CD4-positive, alpha-beta T cell treated with Interferon gamma for 1 hour (primary cell): ENCODE data around the gene FNDC8.
"Not testable (repeated sequence)": the region's sequence is repeated elsewhere in the genome, so short reads cannot be mapped to it uniquely, and the experiment has no call there.

Source experiments
- DNase-seq: peaks from one replicate; pipeline ENCODE4 v3.0.0-alpha.2; 2020

Gene FNDC8

DNA sequence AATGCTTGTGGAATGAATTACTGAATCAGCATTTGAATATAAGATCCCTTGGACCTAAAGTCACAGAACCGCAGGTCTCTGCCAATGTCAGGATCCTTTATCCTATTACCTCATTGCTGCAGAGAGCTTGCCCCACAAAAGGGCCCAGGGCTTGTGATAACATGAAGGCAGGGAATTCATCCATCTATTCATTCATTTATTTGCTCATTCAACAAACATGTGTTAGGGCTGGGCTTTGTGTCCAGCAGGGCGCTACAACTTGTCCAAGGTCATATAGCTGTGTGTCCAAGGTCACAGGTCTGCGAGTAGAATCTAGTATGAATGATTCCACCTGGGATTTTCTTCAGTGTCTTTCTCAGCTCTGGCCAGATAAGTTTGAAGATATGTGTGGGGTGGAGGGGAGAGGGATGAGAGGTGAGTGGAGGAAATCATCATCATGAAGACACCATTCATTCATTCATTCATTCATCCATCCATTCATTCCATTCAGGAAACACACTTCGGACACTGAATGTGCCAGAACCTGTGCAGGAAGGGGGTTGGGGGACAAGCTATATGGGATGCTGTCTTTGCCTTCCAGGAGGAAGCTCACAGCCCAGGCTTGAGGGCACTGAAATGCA lies 24.9 kb downstream of the FNDC8 start:
- no peak for DNase-seq

DNA sequence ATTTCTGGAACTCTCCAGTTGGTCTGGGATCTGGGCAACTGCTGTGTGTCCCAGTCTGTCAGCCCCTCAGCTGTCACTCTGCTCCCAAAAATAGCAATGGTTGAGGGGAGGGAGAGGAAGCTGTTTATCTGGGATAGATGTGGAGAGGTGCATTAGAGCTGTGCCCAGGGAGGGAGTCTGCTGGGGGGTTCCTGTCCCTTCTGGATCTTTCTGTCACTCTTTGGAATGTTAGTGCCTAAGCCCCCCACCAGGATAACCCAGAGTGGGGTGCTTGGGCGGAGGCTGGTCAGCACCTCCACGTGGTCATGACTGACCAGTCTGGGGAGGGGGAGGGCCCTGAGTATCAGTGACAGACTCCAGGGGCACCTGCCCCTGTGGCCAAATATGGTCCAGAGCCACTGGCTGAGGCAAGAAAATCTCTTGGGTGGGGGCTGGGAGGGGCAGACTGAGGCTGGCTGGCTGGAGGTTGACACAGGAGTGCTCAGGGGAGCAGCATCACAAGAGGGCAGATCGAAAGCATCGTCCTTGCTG lies 26.0 kb downstream of the FNDC8 start, which contains the start of gene UNC45B:
Gene UNC45B (plus strand): TSS at position 443 of the 531 bp plus-strand sequence. CDS start 447 bp downstream, outside the sequence.
- no peak for DNase-seq

- DNase-seq: no peak
These were observed 26.7 kb downstream of the FNDC8 start for GRCh38 chr17:35148144-35148543.

GRCh38 chr17:35149941-35150340 lies 28.5 kb downstream of the FNDC8 start:
- DNase-seq: no peak

- not testable (repeated sequence) for DNase-seq
These were observed 29.7 kb downstream of the FNDC8 start for GRCh38 chr17:35151080-35151479.

GRCh38 chr17:35152421-35153140 lies 31.2 kb downstream of the FNDC8 start:
- no peak for DNase-seq

DNA sequence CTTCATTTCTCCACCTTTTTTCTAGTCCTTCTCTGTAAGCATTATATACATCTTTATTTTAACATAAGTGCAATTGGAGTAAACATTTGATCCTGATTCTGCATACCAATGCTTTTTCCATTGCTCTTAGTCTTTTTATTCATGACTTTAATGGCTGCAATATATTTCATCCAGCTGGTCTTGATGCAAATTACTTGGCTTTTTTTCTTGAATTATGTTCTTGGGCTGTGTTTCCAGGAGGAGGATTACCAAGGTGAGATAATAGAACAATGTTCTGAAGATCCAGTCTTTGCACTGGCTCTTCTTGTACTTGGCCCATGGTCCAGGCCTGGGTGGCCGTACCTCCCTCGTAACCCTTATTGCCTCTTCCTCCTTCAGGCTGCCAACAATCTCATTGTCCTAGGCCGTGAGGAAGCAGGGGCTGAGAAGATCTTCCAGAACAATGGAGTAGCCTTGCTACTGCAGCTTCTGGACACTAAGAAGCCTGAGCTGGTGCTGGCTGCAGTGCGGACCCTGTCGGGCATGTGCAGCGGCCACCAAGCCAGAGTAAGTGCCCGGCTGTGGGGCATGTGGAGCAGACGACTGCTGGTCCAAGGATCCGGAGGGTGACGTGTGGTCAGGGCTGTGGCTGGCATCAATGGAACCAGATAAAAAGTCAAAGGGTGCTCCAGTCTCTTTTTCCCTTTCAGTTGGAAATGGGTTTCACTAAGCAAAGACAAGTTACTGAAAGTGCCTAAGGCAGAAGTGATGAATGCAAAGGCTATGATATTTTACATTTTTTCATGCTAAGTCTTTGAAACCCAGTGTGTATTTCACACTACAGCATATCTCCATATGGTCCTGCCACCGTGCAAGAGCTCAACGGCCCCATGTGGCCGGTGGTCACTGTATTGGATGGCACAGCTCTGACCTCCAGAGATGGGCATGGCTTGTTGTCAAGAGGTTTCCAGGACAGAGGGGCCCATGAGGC lies 33.1 kb downstream of the FNDC8 start:
- DNase-seq: no peak

- DNase-seq: no peak
These were observed 33.8 kb downstream of the FNDC8 start for GRCh38 chr17:35155246-35155645.

DNA sequence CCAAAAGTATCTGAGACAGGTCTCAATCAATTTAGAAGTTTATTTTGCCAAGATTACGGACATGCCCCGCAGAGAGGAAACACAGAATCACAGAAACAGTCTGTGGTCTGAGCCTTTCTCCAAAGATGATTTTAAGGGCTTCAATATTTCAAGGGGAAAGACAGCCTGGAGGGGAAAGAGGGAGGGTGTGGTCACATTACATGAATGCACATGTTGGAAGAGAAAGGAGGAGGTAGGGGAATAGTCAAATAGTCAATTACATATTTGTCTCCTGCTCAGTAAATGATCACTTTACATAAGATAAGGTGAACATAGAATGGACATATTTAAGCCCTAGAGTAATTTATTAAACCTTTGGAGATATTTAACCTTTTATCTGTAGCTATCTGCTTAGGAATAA lies 38.5 kb downstream of the FNDC8 start:
- DNase-seq: no peak

GRCh38 chr17:35160354-35161201 lies 39.2 kb downstream of the FNDC8 start:
- DNase-seq: no peak

DNA sequence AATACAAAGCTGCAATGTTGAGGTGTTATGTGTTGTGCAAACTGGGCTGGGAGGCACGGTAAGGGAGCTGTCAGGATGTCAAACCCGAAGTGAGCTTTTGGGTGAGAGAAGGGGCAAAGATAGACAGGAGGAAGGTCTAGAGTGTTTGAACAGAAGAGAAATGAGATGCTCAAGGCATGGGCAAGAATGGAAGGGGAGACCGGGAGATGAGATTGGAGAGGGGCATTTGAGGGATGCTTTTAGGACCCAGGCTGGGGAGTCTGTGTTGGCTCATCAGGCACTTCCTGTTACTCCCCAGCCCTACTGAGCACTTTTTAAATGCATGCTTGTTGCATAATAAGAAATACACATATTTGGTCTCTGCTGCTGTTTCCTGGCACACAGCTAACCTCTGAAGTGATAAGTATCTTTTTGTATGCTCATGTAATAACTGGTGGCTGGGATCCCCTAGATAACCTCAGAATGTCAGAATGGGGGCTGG lies 39.9 kb downstream of the FNDC8 start:
- DNase-seq: peak; percentile 3

DNA sequence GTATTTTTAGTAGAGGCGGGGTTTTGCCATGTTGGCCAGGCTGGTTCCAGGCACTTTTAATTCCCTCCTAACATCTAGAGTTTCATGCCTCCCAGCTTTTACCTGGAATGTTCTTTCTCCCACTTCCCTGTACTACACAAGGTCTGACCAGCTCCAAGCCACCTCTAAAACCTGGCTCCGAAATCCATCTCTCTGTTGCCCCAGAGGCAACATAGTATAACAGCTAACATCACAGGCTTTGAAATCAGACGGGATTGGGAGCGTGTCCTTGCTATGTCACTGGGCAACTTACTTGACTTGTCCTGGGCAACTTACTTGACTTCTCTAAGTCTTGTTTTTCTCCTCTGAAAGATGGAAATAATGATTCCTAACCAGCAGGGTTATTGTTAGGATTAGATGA lies 41.3 kb downstream of the FNDC8 start:
- no peak for DNase-seq

DNA sequence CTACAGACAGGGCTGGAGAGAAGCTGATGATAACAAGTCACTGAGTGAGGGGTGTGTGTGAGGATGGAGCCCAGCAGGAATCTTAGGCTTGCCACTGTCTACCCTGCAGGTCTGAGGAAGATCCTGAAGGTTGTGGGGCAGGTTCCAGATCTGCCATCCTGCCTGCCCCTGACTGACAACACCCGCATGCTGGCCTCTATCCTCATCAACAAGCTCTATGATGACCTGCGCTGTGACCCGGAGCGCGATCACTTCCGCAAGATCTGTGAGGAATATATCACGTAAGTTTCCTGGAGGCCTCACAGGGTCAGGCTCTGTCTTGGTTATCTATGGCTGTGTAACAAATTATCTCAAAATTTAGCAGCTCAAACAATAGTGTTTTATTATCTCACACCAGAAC lies 42.5 kb downstream of the FNDC8 start:
- no peak for DNase-seq

DNA sequence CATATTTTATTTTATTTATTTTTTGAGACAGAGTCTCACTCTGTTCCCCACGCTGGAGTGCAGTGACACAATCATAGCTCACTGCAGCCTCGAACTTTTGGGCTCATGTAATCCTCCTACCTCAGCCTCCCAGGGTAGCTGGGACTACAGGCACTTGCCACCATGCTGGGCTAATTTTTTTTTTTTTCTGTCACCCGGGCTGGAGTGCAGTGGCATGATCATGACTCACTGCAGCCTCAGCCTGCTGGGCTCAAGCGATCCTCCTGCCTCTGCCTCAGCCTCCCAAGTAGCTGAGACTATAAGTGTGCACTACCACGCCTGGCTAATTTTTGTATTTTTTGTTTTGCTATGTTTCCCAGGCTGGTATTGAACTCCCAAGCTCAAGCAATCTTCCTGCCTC lies 43.3 kb downstream of the FNDC8 start:
- DNase-seq: no peak

DNA sequence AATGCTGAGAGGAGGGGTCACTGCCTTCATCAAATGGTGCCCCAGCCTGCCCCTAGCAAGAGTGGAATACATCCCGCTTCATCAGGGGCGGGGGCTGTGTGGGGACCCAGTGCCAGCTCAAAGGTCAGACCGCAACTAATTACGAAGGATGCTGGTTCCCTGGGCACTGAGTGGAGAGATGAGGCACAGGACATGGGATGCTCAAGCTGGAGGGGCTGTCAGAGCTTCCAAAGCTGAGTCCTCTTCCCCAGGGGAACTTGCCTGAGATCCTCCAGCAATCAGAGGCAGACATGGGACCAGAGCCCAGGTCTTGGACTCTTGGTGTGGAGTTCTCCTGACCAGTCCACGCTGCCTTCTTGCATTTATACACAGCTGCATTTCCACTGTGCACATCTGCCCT lies 45.1 kb downstream of the FNDC8 start:
- DNase-seq: no peak

- DNase-seq: no peak
These were observed 45.6 kb downstream of the FNDC8 start for GRCh38 chr17:35167046-35167445.

- no peak for DNase-seq
These were observed 46.3 kb downstream of the FNDC8 start for GRCh38 chr17:35167666-35168065.

GRCh38 chr17:35169835-35170363 lies 48.5 kb downstream of the FNDC8 start:
- DNase-seq: no peak

GRCh38 chr17:35170968-35171771 lies 49.8 kb downstream of the FNDC8 start:
- no peak for DNase-seq

- no peak for DNase-seq
These were observed 50.4 kb downstream of the FNDC8 start for GRCh38 chr17:35171834-35172233.

- DNase-seq: not testable (repeated sequence)
These were observed 50.9 kb downstream of the FNDC8 start for GRCh38 chr17:35172321-35172720.
